HCT116 (cell line): ENCODE data around the gene GEMIN5. TPM values are rescaled to one million over a fixed set of nuclear protein-coding genes. Genes with fewer than 3 reads are reported as not detected.

Source experiments
- ATAC-seq: fragments of 200-7000 bp; cut with Tn5 transposase; 2 replicates; pipeline ENCODE4 v1.9.1; 2020; ENCODE audit warnings: mild to moderate bottlenecking, moderate library complexity
- BruUV-seq: library from RNA; stranded (reverse); fragments of 400-500 nt; replicated peaks from 2 replicates; lab custom pipeline; 2021; lab: Mats Ljungman, UMichigan
- CTCF ChIA-PET: fragments of 300-600 bp; sonication (Branson Sonifier 250); formaldehyde crosslinking; loops from one replicate; lab custom pipeline; 2021; ENCODE audit warnings: antibody characterized with exemption; lab: Charles Lee
- POLR2A ChIA-PET: fragments of 300-600, 350-600 bp; sonication (Branson Sonifier 250); formaldehyde crosslinking; loops from one replicate; lab custom pipeline; 2021; ENCODE audit warnings: antibody characterized with exemption; lab: Charles Lee
- RAD21 ChIA-PET, 2 experiments: fragments of 300-600 bp; sonication (Branson Sonifier 250); formaldehyde crosslinking; loops; one replicate each; lab custom pipeline; 2023; ENCODE audit warnings: low total read pairs in 2 of 2; ENCODE audit not compliant: uncharacterized antibody in 2 of 2, unreplicated experiment in 2 of 2, low non-redundant PET in 1 of 2; lab: Charles Lee
- DNase-seq: peaks from one replicate; pipeline ENCODE4 v3.0.0-alpha.2; 2010; ENCODE audit warnings: low read depth, low spot score
- H2AFZ ChIP-seq: fragments of 200-600 bp; shearing (Covaris generic), sonication (generic); 2 replicates; pipeline ENCODE4 v1.6.1; 2017; ENCODE audit warnings: low read depth, mixed run types, mixed read lengths, antibody characterized with exemption, low read length; ENCODE audit not compliant: poor library complexity, severe bottlenecking
- H3K27ac ChIP-seq: 2 replicates; pipeline ENCODE4 v1.5.1; 2012; ENCODE audit warnings: low read depth, low read length
- H3K27me3 ChIP-seq: fragments of 200-600 bp; sonication (generic); 2 replicates; pipeline ENCODE4 v1.6.1; 2016; ENCODE audit warnings: mixed run types, low read length, mixed read lengths; ENCODE audit not compliant: insufficient read depth
- H3K36me3 ChIP-seq, 2 experiments: fragments of 200-500 bp in 1 of 2; fragments of 200-600 bp in 1 of 2; sonication (Bioruptor generic) in 1 of 2; sonication (generic) in 1 of 2; 2 replicates each; pipeline versions ENCODE4 v1.5.1 to v1.6.1; 2014 to 2016; ENCODE audit warnings: low read length in 2 of 2, inconsistent platforms in 1 of 2, mixed read lengths in 1 of 2, mixed run types in 1 of 2; ENCODE audit not compliant: insufficient read depth in 2 of 2, control insufficient read depth in 1 of 2
- H3K4me1 ChIP-seq, 2 experiments: fragments of 200-600 bp in 1 of 2; sonication (generic) in 1 of 2; 2 replicates each; pipeline versions ENCODE4 v1.5.1 to v1.6.1; 2012 to 2017; ENCODE audit warnings: low read length in 2 of 2, inconsistent platforms in 1 of 2, mild to moderate bottlenecking in 1 of 2, mixed read lengths in 1 of 2, mixed run types in 1 of 2, moderate library complexity in 1 of 2; ENCODE audit not compliant: insufficient read depth in 2 of 2, control insufficient read depth in 1 of 2
- H3K4me2 ChIP-seq: fragments of 200-600 bp; sonication (generic); 2 replicates; pipeline ENCODE4 v1.6.1; 2017; ENCODE audit warnings: mixed run types, low read length, mixed read lengths
- H3K4me3 ChIP-seq, 2 experiments: fragments of 200-600 bp in 1 of 2; sonication (generic) in 1 of 2; replicated peaks in 1 of 2; 2 replicates each; pipeline ENCODE4 v1.5.1; 2011 to 2016; ENCODE audit warnings: low read length in 2 of 2, control low read depth in 1 of 2, low read depth in 1 of 2, mild to moderate bottlenecking in 1 of 2, mixed read lengths in 1 of 2, mixed run types in 1 of 2
- H3K79me2 ChIP-seq: fragments of 200-600 bp; sonication (generic); 2 replicates; pipeline ENCODE4 v1.6.1; 2017; ENCODE audit warnings: mild to moderate bottlenecking, mixed run types, low read length, moderate library complexity, mixed read lengths; ENCODE audit not compliant: insufficient read depth
- H3K9ac ChIP-seq: fragments of 200-600 bp; sonication (generic); 2 replicates; pipeline ENCODE4 v1.6.1; 2016; ENCODE audit warnings: low read length, mixed read lengths
- H3K9me2 ChIP-seq: fragments of 200-600 bp; sonication (generic), shearing (Covaris generic); 2 replicates; pipeline ENCODE4 v1.6.1; 2017; ENCODE audit warnings: mixed run types, mild to moderate bottlenecking, moderate library complexity; ENCODE audit not compliant: insufficient read depth
- H3K9me3 ChIP-seq, 2 experiments: fragments of 200-500 bp in 1 of 2; fragments of 200-600 bp in 1 of 2; sonication (Bioruptor generic) in 1 of 2; sonication (generic) in 1 of 2; 2 replicates each; pipeline ENCODE4 v1.6.1; 2014 to 2017; ENCODE audit warnings: low read length in 2 of 2, mixed read lengths in 2 of 2, inconsistent platforms in 1 of 2, low read depth in 1 of 2, mild to moderate bottlenecking in 1 of 2, mixed run types in 1 of 2, moderate library complexity in 1 of 2; ENCODE audit not compliant: control insufficient read depth in 1 of 2, insufficient read depth in 1 of 2
- H4K20me1 ChIP-seq: fragments of 200-600 bp; sonication (generic), shearing (Covaris generic); 2 replicates; pipeline ENCODE4 v1.6.1; 2017; ENCODE audit warnings: mixed run types, mild to moderate bottlenecking, moderate library complexity; ENCODE audit not compliant: insufficient read depth
- ATF3 ChIP-seq: IDR thresholded peaks from 2 replicates; pipeline ENCODE4 v1.6.1; 2012
- CBX3 ChIP-seq: IDR thresholded peaks from 2 replicates; pipeline ENCODE4 v1.6.1; 2012; ENCODE audit warnings: low read depth
- CEBPB ChIP-seq: IDR thresholded peaks from 2 replicates; pipeline ENCODE4 v1.6.1; 2012; ENCODE audit warnings: low read depth
- EGR1 ChIP-seq: IDR thresholded peaks from 2 replicates; pipeline ENCODE4 v1.6.1; 2012; ENCODE audit warnings: low read depth
- ELF1 ChIP-seq: IDR thresholded peaks from 2 replicates; pipeline ENCODE4 v1.6.1; 2012; ENCODE audit warnings: low read depth, borderline replicate concordance
- EZH2 ChIP-seq: fragments of 200-600 bp; sonication (generic); IDR thresholded peaks from 2 replicates; pipeline ENCODE4 v1.6.1; 2017; ENCODE audit warnings: antibody characterized with exemption, mixed run types
- EZH2phosphoT487 ChIP-seq: fragments of 200-600 bp; IDR thresholded peaks from 2 replicates; pipeline ENCODE4 v1.6.1; 2018; ENCODE audit warnings: antibody characterized with exemption, borderline replicate concordance
- FOSL1 ChIP-seq: IDR thresholded peaks from 2 replicates; pipeline ENCODE4 v1.6.1; 2012; ENCODE audit warnings: low read depth
- JUND ChIP-seq: IDR thresholded peaks from 2 replicates; pipeline ENCODE4 v1.6.1; 2012
- POLR2AphosphoS5 ChIP-seq: IDR thresholded peaks from 2 replicates; pipeline ENCODE4 v1.6.1; 2011; ENCODE audit warnings: mild to moderate bottlenecking, low read depth, low read length, moderate library complexity
- SP1 ChIP-seq: IDR thresholded peaks from 2 replicates; pipeline ENCODE4 v1.6.1; 2012; ENCODE audit warnings: low read depth
- SRF ChIP-seq: IDR thresholded peaks from 2 replicates; pipeline ENCODE4 v1.6.1; 2012; ENCODE audit warnings: low read depth
- TCF7L2 ChIP-seq: IDR thresholded peaks from 2 replicates; pipeline ENCODE4 v1.7.0; 2011; ENCODE audit warnings: borderline replicate concordance, inconsistent platforms; ENCODE audit not compliant: insufficient read depth, insufficient read length; ENCODE audit errors: extremely low read depth
- ZFX ChIP-seq: fragments of 450-650 bp; IDR thresholded peaks from 2 replicates; pipeline ENCODE4 v1.6.1; 2017
- intact Hi-C: fragments of 100-400 bp; cut with micrococcal nuclease; formaldehyde crosslinking; loops from 2 replicates; pipeline ENCODE4 v1.10.0; 2022
- total RNA-seq: library from RNA; stranded (reverse); gene quantifications from one replicate; pipeline ENCODE4 v1.2.1, GENCODE V29; 2021; ENCODE audit not compliant: unreplicated experiment
- TF ChIP-seq, protein P1 (sequence below): IDR thresholded peaks from 2 replicates; pipeline ENCODE4 v1.6.1; 2012
- TF ChIP-seq, protein P2 (sequence below): IDR thresholded peaks from 2 replicates; pipeline ENCODE4 v1.6.1; 2011; ENCODE audit warnings: mild to moderate bottlenecking, low read length, moderate library complexity; ENCODE audit not compliant: insufficient replicate concordance; ENCODE audit errors: extremely low read depth
- TF ChIP-seq, protein P3 (sequence below), 3 experiments: fragments of 200-600 bp in 1 of 3; sonication (generic) in 1 of 3; IDR thresholded peaks in 2 of 3; conservative IDR thresholded peaks in 1 of 3; 2 replicates each; pipeline ENCODE4 v1.5.1; 2012 to 2017; ENCODE audit warnings: low read depth in 2 of 3, low read length in 2 of 3, antibody characterized with exemption in 1 of 3, borderline replicate concordance in 1 of 3, control low read depth in 1 of 3, mild to moderate bottlenecking in 1 of 3, mixed read lengths in 1 of 3, mixed run types in 1 of 3, moderate library complexity in 1 of 3; ENCODE audit not compliant: insufficient read depth in 1 of 3

The GEMIN5 gene
- total RNA-seq, 1 experiment from 2014 or later = 35.9 TPM

- RAD21 ChIA-PET = interaction anchor here in 1 of 2 experiments (0.6 kb wide), 1 partner anchor 251 kb away, joined by 3 read pairs; no protein-coding TSS in a partner anchor
- ATAC-seq = no peak
- H3K4me1 ChIP-seq = no peaks in the 10 kb centered on the region
- POLR2A ChIA-PET = no interaction called here
- no peak overlapping the region for H3K4me3 ChIP-seq
- no peaks in the 10 kb centered on the region for H3K79me2 ChIP-seq
- H4K20me1 ChIP-seq = no peaks in the 10 kb centered on the region
- no peak overlapping the region for H3K27ac ChIP-seq
- CTCF ChIA-PET = no interaction called here
- no TSS peak for BruUV-seq
- TF ChIP-seq ELF1 (no peak), EZH2phosphoT487 (no peak), JUND (no peak), CBX3 (no peak), EGR1 (no peak), EZH2 (no peak), SRF (no peak), ATF3 (no peak), CEBPB (no peak), TCF7L2 (no peak), POLR2AphosphoS5 (no peak), ZFX (no peak), SP1 (no peak), FOSL1 (no peak)
- TF ChIP-seq, protein P1, sequence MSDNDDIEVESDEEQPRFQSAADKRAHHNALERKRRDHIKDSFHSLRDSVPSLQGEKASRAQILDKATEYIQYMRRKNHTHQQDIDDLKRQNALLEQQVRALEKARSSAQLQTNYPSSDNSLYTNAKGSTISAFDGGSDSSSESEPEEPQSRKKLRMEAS = no peak
- TF ChIP-seq, protein P2, sequence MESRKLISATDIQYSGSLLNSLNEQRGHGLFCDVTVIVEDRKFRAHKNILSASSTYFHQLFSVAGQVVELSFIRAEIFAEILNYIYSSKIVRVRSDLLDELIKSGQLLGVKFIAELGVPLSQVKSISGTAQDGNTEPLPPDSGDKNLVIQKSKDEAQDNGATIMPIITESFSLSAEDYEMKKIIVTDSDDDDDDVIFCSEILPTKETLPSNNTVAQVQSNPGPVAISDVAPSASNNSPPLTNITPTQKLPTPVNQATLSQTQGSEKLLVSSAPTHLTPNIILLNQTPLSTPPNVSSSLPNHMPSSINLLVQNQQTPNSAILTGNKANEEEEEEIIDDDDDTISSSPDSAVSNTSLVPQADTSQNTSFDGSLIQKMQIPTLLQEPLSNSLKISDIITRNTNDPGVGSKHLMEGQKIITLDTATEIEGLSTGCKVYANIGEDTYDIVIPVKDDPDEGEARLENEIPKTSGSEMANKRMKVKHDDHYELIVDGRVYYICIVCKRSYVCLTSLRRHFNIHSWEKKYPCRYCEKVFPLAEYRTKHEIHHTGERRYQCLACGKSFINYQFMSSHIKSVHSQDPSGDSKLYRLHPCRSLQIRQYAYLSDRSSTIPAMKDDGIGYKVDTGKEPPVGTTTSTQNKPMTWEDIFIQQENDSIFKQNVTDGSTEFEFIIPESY = no peak
- TF ChIP-seq, protein P3, sequence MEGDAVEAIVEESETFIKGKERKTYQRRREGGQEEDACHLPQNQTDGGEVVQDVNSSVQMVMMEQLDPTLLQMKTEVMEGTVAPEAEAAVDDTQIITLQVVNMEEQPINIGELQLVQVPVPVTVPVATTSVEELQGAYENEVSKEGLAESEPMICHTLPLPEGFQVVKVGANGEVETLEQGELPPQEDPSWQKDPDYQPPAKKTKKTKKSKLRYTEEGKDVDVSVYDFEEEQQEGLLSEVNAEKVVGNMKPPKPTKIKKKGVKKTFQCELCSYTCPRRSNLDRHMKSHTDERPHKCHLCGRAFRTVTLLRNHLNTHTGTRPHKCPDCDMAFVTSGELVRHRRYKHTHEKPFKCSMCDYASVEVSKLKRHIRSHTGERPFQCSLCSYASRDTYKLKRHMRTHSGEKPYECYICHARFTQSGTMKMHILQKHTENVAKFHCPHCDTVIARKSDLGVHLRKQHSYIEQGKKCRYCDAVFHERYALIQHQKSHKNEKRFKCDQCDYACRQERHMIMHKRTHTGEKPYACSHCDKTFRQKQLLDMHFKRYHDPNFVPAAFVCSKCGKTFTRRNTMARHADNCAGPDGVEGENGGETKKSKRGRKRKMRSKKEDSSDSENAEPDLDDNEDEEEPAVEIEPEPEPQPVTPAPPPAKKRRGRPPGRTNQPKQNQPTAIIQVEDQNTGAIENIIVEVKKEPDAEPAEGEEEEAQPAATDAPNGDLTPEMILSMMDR (IDR thresholded peaks at IDR 0.05 in 2 of 3, conservative IDR thresholded peaks at IDR 0.05 in 1 of 3; ENCODE audit: borderline replicate concordance in 1 of 3, insufficient read depth in 1 of 3, low read depth in 2 of 3, low read length in 2 of 3) = no peak
- H3K36me3 ChIP-seq = peaks cover 66 to 82% of the 10 kb centered on the region in 2 experiments
- intact Hi-C loops = no loop called here
- no peaks in the 10 kb centered on the region for H3K9me2 ChIP-seq
- no peaks in the 10 kb centered on the region for H3K27me3 ChIP-seq
- H3K9me3 ChIP-seq = no peaks in the 10 kb centered on the region
- H3K4me2 ChIP-seq = no peak overlapping the region
- H2AFZ ChIP-seq = no peak overlapping the region
- no peak for DNase-seq
- H3K9ac ChIP-seq = no peak overlapping the region
These were observed 36.1 kb downstream of the GEMIN5 start for GRCh38 chr5:154901913-154902312.
